Loucy (cell line): ENCODE measurements around the gene MGAT4C.

Experiments
- EZH2phosphoT487 ChIP-seq: fragments of 200-600 bp; IDR thresholded peaks from 2 replicates; pipeline ENCODE4 v1.6.1; 2018; ENCODE audit warnings: antibody characterized with exemption, mild to moderate bottlenecking, moderate library complexity, borderline replicate concordance
- TF ChIP-seq, protein P1 (sequence below): fragments of 200-600 bp; sonication (generic); conservative IDR thresholded peaks from 2 replicates; pipeline ENCODE4 v1.5.1; 2014; ENCODE audit warnings: mild to moderate bottlenecking, antibody characterized with exemption, low read length

- TF ChIP-seq, protein P1, sequence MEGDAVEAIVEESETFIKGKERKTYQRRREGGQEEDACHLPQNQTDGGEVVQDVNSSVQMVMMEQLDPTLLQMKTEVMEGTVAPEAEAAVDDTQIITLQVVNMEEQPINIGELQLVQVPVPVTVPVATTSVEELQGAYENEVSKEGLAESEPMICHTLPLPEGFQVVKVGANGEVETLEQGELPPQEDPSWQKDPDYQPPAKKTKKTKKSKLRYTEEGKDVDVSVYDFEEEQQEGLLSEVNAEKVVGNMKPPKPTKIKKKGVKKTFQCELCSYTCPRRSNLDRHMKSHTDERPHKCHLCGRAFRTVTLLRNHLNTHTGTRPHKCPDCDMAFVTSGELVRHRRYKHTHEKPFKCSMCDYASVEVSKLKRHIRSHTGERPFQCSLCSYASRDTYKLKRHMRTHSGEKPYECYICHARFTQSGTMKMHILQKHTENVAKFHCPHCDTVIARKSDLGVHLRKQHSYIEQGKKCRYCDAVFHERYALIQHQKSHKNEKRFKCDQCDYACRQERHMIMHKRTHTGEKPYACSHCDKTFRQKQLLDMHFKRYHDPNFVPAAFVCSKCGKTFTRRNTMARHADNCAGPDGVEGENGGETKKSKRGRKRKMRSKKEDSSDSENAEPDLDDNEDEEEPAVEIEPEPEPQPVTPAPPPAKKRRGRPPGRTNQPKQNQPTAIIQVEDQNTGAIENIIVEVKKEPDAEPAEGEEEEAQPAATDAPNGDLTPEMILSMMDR = no peak
- no peak for TF ChIP-seq EZH2phosphoT487
These were observed 259.9 kb downstream of the MGAT4C start for GRCh38 chr12:85996280-85996679.
